Tibial nerve (tissue), 4 donors: Measurements from ENCODE around the gene FPR3.

ENCODE experiments used
- CTCF ChIP-seq, 5 experiments: fragments of 200-600 bp in 3 of 5; fragments of 450-650 bp in 2 of 5; sonication (generic) in 3 of 5; IDR thresholded peaks; one replicate each; pipeline ENCODE4 v1.5.1; 2016 to 2019; ENCODE audit warnings: antibody characterized with exemption in 5 of 5, mild to moderate bottlenecking in 3 of 5, moderate library complexity in 2 of 5
- EP300 ChIP-seq, 2 donors: sonication (generic); formaldehyde crosslinking; IDR thresholded peaks; one replicate each; pipeline ENCODE4 v1.6.1; 2017; ENCODE audit warnings: antibody characterized with exemption in 2 of 2, mild to moderate bottlenecking in 1 of 2
- POLR2A ChIP-seq, 2 donors: fragments of 450-650 bp; IDR thresholded peaks; one replicate each; pipeline ENCODE4 v1.6.1; 2017; ENCODE audit warnings: antibody characterized with exemption in 2 of 2, mild to moderate bottlenecking in 2 of 2, moderate library complexity in 2 of 2

GRCh38 chr19:51811344-51811743 is 16.4 kb downstream of the FPR3 start:
- no peak for TF ChIP-seq CTCF (IDR thresholded peaks at IDR 0.05)
- TF ChIP-seq POLR2A (IDR thresholded peaks at IDR 0.05): no peak
- TF ChIP-seq EP300 (IDR thresholded peaks at IDR 0.05): peak in 1 of 2 donors; percentile 72
